Panc1 (cell line): ENCODE results near the gene TEX261. TPM values are rescaled to one million over a fixed set of nuclear protein-coding genes. Genes with fewer than 3 reads are reported as not detected.

Experiments
- ATAC-seq: fragments of 200-7000 bp; cut with Tn5 transposase; 2 replicates; pipeline ENCODE4 v1.9.1; 2020; ENCODE audit warnings: mild to moderate bottlenecking, moderate library complexity
- BruUV-seq: library from RNA; stranded (reverse); fragments of 400-500 nt; replicated peaks from 2 replicates; lab custom pipeline; 2021; lab: Mats Ljungman, UMichigan
- CTCF ChIA-PET: fragments of 300-600 bp; sonication (Branson Sonifier 250); formaldehyde crosslinking; loops from one replicate; lab custom pipeline; 2022; ENCODE audit warnings: antibody characterized with exemption; lab: Charles Lee
- POLR2A ChIA-PET: fragments of 300-600 bp; sonication (Branson Sonifier 250); formaldehyde crosslinking; loops from one replicate; lab custom pipeline; 2022; ENCODE audit warnings: antibody characterized with exemption; lab: Charles Lee
- DNase-seq: peaks from one replicate; pipeline ENCODE4 v3.0.0-alpha.2; 2010; ENCODE audit warnings: low read depth, low spot score
- H3K27ac ChIP-seq: 2 replicates; pipeline ENCODE4 v1.5.1; 2011; ENCODE audit warnings: mild to moderate bottlenecking, low read length, inconsistent platforms
- H3K27me3 ChIP-seq: fragments of 200-500 bp; sonication (Bioruptor generic); 2 replicates; pipeline ENCODE4 v1.6.0; 2014; ENCODE audit warnings: low read length, inconsistent platforms; ENCODE audit not compliant: control insufficient read depth, insufficient read depth
- H3K36me3 ChIP-seq: fragments of 200-500 bp; sonication (Bioruptor generic); 2 replicates; pipeline ENCODE4 v1.5.1; 2014; ENCODE audit warnings: inconsistent platforms, mild to moderate bottlenecking, low read length, moderate library complexity; ENCODE audit not compliant: control insufficient read depth, insufficient read depth
- H3K4me1 ChIP-seq: 2 replicates; pipeline ENCODE4 v1.5.1; 2011; ENCODE audit warnings: inconsistent platforms, mild to moderate bottlenecking, low read length, moderate library complexity; ENCODE audit not compliant: control insufficient read depth, insufficient read depth
- H3K4me3 ChIP-seq, 2 experiments: 2 replicates each; pipeline ENCODE4 v1.5.1; 2011 to 2012; ENCODE audit warnings: low read depth in 2 of 2, low read length in 2 of 2, mild to moderate bottlenecking in 2 of 2, inconsistent platforms in 1 of 2, moderate library complexity in 1 of 2
- H3K9me3 ChIP-seq: fragments of 200-500 bp; sonication (Bioruptor generic); 2 replicates; pipeline ENCODE4 v1.5.1; 2014; ENCODE audit warnings: low read depth, mild to moderate bottlenecking, inconsistent platforms, low read length, moderate library complexity; ENCODE audit not compliant: control insufficient read depth, insufficient read depth
- CTCF ChIP-seq: fragments of 450-650 bp; IDR thresholded peaks from 2 replicates; pipeline ENCODE4 v1.5.1; 2017; ENCODE audit warnings: mild to moderate bottlenecking
- REST ChIP-seq, 2 experiments: IDR thresholded peaks; 2 replicates each; pipeline ENCODE4 v1.6.1; 2011 to 2012; ENCODE audit warnings: low read depth in 2 of 2, control low read depth in 1 of 2, low read length in 1 of 2, mild to moderate bottlenecking in 1 of 2, moderate library complexity in 1 of 2; ENCODE audit not compliant: insufficient read depth in 1 of 2
- SIN3A ChIP-seq: IDR thresholded peaks from 2 replicates; pipeline ENCODE4 v1.6.1; 2012; ENCODE audit warnings: low read depth, mild to moderate bottlenecking, low read length, moderate library complexity, borderline replicate concordance; ENCODE audit not compliant: insufficient read depth
- TCF7L2 ChIP-seq: IDR thresholded peaks from 2 replicates; pipeline ENCODE4 v1.6.1; 2011; ENCODE audit warnings: mild to moderate bottlenecking, low read depth, low read length, inconsistent platforms
- in situ Hi-C: cut with HindIII; loops from 2 replicates; pipeline ENCODE4 v1.10.0; 2016; ENCODE audit warnings: low sequenced_read_pairs, low pct_unique_long_range_greater_than_20kb
- intact Hi-C: fragments of 100-400 bp; cut with micrococcal nuclease; formaldehyde crosslinking; loops from one replicate; pipeline ENCODE4 v1.10.0; 2022; ENCODE audit not compliant: unreplicated experiment
- total RNA-seq: library from RNA; stranded (reverse); gene quantifications from one replicate; pipeline ENCODE4 v1.2.1, GENCODE V29; 2021; ENCODE audit not compliant: unreplicated experiment

The TEX261 gene
- total RNA-seq, 1 experiment from 2014 or later = 64.9 TPM

GRCh38 chr2:71004857-71005256 is 10.2 kb upstream of the TEX261 start:
- H3K4me3 ChIP-seq = no peak overlapping the region
- BruUV-seq = no TSS peak
- H3K4me1 ChIP-seq = no peaks in the 10 kb centered on the region
- DNase-seq = no peak
- no peaks in the 10 kb centered on the region for H3K27me3 ChIP-seq
- TF ChIP-seq CTCF = no peak
- no peak for TF ChIP-seq TCF7L2
- TF ChIP-seq REST (IDR thresholded peaks at IDR 0.05; ENCODE audit: insufficient read depth in 1 of 2, low read depth in 2 of 2, low read length in 1 of 2) = no peak
- no peak for TF ChIP-seq SIN3A
- POLR2A ChIA-PET = no interaction called here
- in situ Hi-C loops = no loop called here
- intact Hi-C loops = no loop called here
- no peaks in the 10 kb centered on the region for H3K9me3 ChIP-seq
- CTCF ChIA-PET = interaction anchor here (0.6 kb wide), 1 partner anchor 270 kb away, joined by 10 read pairs; no protein-coding TSS in a partner anchor
- no peak for ATAC-seq
- H3K27ac ChIP-seq = no peak overlapping the region
- no peaks in the 10 kb centered on the region; the same call in 1 of the 2 replicates for H3K36me3 ChIP-seq

GRCh38 chr2:71003966-71004755 is 9.5 kb upstream of the TEX261 start:
- ChIA-PET CTCF (interaction anchor here (0.6 kb wide), 1 partner anchor 271 kb away, joined by 10 read pairs; no protein-coding TSS in a partner anchor), POLR2A (no interaction called here)
- DNase-seq (no peak), ATAC-seq (no peak)
- no peaks in the 10 kb centered on the region for H3K9me3 ChIP-seq
- no peak for TF ChIP-seq REST (IDR thresholded peaks at IDR 0.05; ENCODE audit: insufficient read depth in 1 of 2, low read depth in 2 of 2, low read length in 1 of 2)
- no peak for TF ChIP-seq SIN3A
- no peak overlapping the region for H3K4me3 ChIP-seq
- H3K27me3 ChIP-seq = no peaks in the 10 kb centered on the region
- no TSS peak for BruUV-seq
- in situ Hi-C loops (no loop called here), intact Hi-C loops (no loop called here)
- H3K4me1 ChIP-seq = no peaks in the 10 kb centered on the region
- no peaks in the 10 kb centered on the region; the same call in 1 of the 2 replicates for H3K36me3 ChIP-seq
- H3K27ac ChIP-seq = no peak overlapping the region
